Measurements from ENCODE around the gene SGMS1.

SGMS1 gene

DNA sequence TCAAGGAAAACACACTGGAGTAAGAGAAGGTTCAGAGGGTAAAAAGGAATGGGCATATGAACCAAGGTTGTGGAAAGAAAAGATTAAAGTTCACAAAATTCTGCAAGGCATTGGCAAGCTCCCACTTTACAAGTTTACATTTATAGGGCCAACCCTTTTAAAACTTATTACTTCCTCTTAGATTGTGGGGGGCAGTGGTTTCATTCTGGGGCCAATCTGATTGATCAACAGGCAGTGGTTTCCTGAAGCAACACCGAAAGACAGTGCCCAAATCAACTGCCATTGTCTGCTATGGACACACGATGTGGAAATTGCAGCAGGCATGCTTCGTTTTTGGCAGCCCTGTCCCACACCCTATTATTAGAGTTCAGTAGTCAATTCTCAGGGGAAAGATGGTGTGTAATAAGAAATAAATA, 154.0 kb downstream of the SGMS1 start:
- TF ChIP-seq, protein P1, sequence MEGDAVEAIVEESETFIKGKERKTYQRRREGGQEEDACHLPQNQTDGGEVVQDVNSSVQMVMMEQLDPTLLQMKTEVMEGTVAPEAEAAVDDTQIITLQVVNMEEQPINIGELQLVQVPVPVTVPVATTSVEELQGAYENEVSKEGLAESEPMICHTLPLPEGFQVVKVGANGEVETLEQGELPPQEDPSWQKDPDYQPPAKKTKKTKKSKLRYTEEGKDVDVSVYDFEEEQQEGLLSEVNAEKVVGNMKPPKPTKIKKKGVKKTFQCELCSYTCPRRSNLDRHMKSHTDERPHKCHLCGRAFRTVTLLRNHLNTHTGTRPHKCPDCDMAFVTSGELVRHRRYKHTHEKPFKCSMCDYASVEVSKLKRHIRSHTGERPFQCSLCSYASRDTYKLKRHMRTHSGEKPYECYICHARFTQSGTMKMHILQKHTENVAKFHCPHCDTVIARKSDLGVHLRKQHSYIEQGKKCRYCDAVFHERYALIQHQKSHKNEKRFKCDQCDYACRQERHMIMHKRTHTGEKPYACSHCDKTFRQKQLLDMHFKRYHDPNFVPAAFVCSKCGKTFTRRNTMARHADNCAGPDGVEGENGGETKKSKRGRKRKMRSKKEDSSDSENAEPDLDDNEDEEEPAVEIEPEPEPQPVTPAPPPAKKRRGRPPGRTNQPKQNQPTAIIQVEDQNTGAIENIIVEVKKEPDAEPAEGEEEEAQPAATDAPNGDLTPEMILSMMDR (IDR thresholded peaks at IDR 0.05; ENCODE audit: borderline replicate concordance, control extremely low read depth, extremely low read depth, insufficient read depth, missing control alignments), result no peak
- DNase-seq (ENCODE audit: low spot score), result no peak
- in situ Hi-C loops (cut with MboI; ENCODE audit: low sequenced_read_pairs, unreplicated experiment), result no loop called here

DNA sequence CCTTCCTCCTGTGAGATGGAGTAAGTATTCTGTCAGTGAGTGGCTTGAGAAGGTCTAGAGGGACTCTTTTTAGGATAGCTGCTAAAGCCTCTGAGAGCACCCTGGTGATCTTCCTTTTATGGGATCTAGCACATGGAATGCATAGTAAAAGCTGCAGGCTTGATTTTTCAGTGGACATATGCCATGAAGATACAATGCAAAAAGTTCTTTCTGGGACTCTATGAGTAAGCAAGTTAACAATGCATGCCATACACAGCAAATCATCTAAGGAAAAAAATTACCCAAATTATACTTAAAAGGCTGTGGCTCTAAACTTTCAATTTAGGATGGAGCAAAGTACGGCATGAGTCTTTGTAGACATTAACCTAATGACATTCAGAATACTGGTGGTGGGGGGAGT, 154.5 kb downstream of the SGMS1 start:
- in situ Hi-C loops (cut with MboI; ENCODE audit: low sequenced_read_pairs, unreplicated experiment), result no loop called here
- no peak for DNase-seq (ENCODE audit: low spot score)

DNA sequence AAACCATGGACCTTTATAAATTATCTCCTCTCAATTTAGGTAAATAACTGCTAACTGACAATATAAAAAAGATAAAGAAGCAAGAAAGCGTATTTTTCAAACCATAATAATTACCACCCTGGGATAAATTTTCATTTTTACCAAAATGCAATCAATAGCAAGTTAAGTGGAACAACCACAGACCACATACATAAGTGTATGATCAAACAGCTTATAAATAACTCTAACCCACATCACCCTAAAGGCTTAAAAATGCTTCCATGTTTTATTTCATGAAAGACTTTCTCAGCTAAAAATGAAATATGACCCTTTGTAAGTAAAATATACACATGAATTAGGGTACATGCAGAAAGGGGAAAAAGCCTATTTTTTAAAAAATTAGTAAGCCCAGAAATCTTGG, 156.5 kb downstream of the SGMS1 start:
- in situ Hi-C loops (cut with MboI; ENCODE audit: low sequenced_read_pairs, unreplicated experiment), result no loop called here
- DNase-seq (ENCODE audit: low spot score), result no peak
- TF ChIP-seq, protein P1 (IDR thresholded peaks at IDR 0.05; ENCODE audit: borderline replicate concordance, control extremely low read depth, extremely low read depth, insufficient read depth, missing control alignments), result no peak

More for the DNA sequence above, 154.5 kb downstream of the SGMS1 start:
- TF ChIP-seq, protein P1 (IDR thresholded peaks at IDR 0.05; ENCODE audit: borderline replicate concordance, control extremely low read depth, extremely low read depth, insufficient read depth, missing control alignments), result no peak

DNA sequence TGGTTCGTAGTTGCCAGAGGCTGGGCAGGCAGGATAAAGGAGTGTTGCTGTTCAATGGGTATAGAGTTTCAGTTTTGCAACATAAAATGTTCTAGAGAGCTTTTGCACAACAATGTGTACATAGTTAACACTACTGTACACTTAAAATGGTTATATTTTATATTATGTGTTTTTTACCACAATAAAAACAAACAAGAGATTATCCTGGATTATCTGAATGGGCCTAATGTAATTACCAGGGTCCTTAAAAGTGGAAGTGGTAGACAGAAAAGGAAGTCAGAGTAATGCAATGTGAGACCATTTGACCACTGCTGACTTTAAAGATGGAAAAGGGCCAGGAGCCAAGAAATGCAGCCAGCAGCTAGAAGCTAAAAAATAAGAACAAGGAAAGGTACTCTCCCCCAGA, 159.7 kb downstream of the SGMS1 start:
- in situ Hi-C loops (cut with MboI; ENCODE audit: low sequenced_read_pairs, unreplicated experiment), result no loop called here
- DNase-seq (ENCODE audit: low spot score), result no peak
- TF ChIP-seq, protein P1 (IDR thresholded peaks at IDR 0.05; ENCODE audit: borderline replicate concordance, control extremely low read depth, extremely low read depth, insufficient read depth, missing control alignments), result no peak

DNA sequence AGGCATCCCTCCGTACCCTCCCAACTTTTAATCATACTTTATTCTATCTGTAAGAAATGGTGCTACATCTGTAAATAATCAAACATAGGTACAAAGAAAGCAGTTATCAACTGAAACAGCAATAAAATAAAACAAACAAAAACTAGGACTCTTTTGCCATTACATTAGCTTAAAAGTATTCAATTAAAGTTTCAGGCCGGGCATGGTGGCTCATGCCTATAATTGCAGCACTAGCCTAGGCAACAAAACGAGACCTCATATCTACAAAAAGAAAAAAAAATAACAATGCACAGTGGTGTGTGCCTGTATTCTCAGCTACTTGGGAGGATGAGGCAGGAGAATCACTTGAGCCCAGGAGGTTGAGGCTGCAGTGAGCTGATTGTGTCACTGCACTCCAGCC, 161.9 kb downstream of the SGMS1 start:
- no peak for DNase-seq (ENCODE audit: low spot score)
- in situ Hi-C loops (cut with MboI; ENCODE audit: low sequenced_read_pairs, unreplicated experiment), result no loop called here
- TF ChIP-seq, protein P1 (IDR thresholded peaks at IDR 0.05; ENCODE audit: borderline replicate concordance, control extremely low read depth, extremely low read depth, insufficient read depth, missing control alignments), result no peak

DNA sequence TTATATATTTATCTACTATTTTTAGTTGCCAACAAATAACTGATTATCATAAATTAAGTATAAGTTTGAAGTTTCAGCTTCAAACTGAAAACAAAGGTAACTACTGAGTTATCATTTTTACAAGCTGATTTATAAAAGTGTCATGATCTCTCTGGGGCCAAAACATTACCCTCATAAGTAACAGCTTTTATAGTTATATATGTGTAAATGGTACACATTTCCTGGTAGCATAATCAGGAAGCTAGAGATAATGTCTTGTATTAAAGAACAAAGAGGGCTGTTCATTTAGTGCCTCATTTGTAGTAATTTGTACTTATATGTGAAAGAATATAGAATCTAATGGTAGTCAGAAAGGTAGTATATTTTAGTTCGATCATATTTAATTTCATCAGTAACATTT, 162.6 kb downstream of the SGMS1 start:
- in situ Hi-C loops (cut with MboI; ENCODE audit: low sequenced_read_pairs, unreplicated experiment), result no loop called here
- TF ChIP-seq, protein P1 (IDR thresholded peaks at IDR 0.05; ENCODE audit: borderline replicate concordance, control extremely low read depth, extremely low read depth, insufficient read depth, missing control alignments), result no peak
- DNase-seq (ENCODE audit: low spot score), result no peak

DNA sequence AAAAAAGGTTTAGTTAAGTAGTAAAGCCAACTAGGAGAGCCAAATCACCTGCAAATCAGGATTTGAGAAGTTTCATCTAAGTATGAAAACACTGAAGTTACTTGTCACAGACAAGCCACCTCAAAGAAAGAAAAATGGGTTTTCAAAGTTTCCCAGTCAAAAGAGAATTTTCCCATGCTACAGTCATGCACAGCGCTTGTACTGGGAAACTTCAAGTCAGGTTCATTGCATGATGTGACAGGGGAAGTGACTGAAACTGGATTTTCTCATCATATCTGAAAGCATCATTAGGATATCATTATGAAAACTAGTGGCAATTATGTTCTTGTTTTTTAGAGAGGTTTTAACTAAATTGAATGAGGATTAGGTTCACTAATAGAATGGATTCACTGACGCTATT, 167.0 kb downstream of the SGMS1 start:
- in situ Hi-C loops (cut with MboI; ENCODE audit: low sequenced_read_pairs, unreplicated experiment), result loop anchor here (10.0 kb wide), 1 partner anchor 48 kb away; no protein-coding TSS in a partner anchor
- TF ChIP-seq, protein P1 (IDR thresholded peaks at IDR 0.05; ENCODE audit: borderline replicate concordance, control extremely low read depth, extremely low read depth, insufficient read depth, missing control alignments), result no peak
- DNase-seq (ENCODE audit: low spot score), result peak; percentile 48

Measured in GM13976 (cell line).